D721Med (cell line): ENCODE data around the gene TTBK2.
"Not testable (repeated sequence)": the region's sequence is repeated elsewhere in the genome, so short reads cannot be mapped to it uniquely, and the experiment has no call there.

Source experiments
- DNase-seq: peaks from one replicate; pipeline ENCODE4 v3.0.0; 2011; ENCODE audit warnings: low spot score; ENCODE audit not compliant: insufficient read length
- FAIRE-seq: peaks from 2 replicates; lab custom pipeline; 2011; peaks lifted over from hg19 to GRCh38; lab: Jason Lieb, UNC
- CTCF ChIP-seq: IDR thresholded peaks from 2 replicates; pipeline ENCODE4 v1.5.1; 2012; ENCODE audit warnings: mild to moderate bottlenecking, control low read depth; ENCODE audit not compliant: insufficient read depth; ENCODE audit errors: missing control alignments

TTBK2 gene

GRCh38 chr15:42772144-42772543, 148.4 kb downstream of the TTBK2 start:
- FAIRE-seq (no peak), DNase-seq (no peak)
- no peak for TF ChIP-seq CTCF

- not testable (repeated sequence) for FAIRE-seq, DNase-seq
Observed at GRCh38 chr15:42766109-42766508, 154.5 kb downstream of the TTBK2 start.

- not testable (repeated sequence) for FAIRE-seq, DNase-seq
Observed at GRCh38 chr15:42764154-42764731, 156.3 kb downstream of the TTBK2 start.

GRCh38 chr15:42761813-42762212, 158.8 kb downstream of the TTBK2 start:
- FAIRE-seq, DNase-seq: not testable (repeated sequence)

GRCh38 chr15:42760759-42761158, 159.8 kb downstream of the TTBK2 start:
- TF ChIP-seq CTCF = no peak
- DNase-seq = no peak
- no peak for FAIRE-seq

GRCh38 chr15:42759093-42759492, 161.5 kb downstream of the TTBK2 start:
- no peak for FAIRE-seq
- no peak for DNase-seq
- no peak for TF ChIP-seq CTCF

GRCh38 chr15:42750306-42750705, 170.3 kb downstream of the TTBK2 start:
- FAIRE-seq (no peak), DNase-seq (no peak)
- no peak for TF ChIP-seq CTCF

GRCh38 chr15:42749266-42749665, 171.3 kb downstream of the TTBK2 start:
- no peak for TF ChIP-seq CTCF
- no peak for FAIRE-seq
- no peak for DNase-seq

GRCh38 chr15:42744195-42744594, 176.4 kb downstream of the TTBK2 start:
- no peak for DNase-seq
- no peak for FAIRE-seq
- no peak for TF ChIP-seq CTCF
